ENCODE measurements around the gene CD180. TPM values are rescaled to one million over a fixed set of nuclear protein-coding genes. Genes with fewer than 3 reads are reported as not detected.

The CD180 gene
- total RNA-seq, 1 experiment from 2014 or later, result not detected

DNA sequence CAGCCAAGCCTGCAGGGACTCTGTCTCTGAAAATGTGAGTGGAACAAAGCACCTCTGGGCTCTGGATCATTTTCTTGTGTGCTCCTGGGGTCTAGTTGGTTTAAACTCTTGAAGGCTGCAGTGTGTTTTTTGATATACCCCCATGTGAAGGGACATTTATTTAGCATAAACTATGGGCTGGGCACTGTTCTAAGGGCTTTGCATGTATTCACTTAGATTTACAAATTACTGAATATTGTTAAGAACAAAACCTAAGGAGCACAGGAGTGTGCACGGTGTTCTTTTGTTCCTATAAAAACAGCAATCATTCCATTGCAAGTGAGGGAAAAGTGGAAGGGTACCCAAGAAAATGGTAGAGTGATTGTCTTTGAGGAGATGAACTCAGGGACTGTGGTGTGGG lies 20.0 kb upstream of the CD180 start:
- no peak overlapping the region for H3K4me3 ChIP-seq (ENCODE audit: low read depth in 2 of 2, low read length in 2 of 2)
- ATAC-seq (no peak), DNase-seq (ENCODE audit: low read depth, low spot score) (no peak)
- H3K4me1 ChIP-seq (ENCODE audit: control insufficient read depth, insufficient read depth, low read length), result no peaks in the 10 kb centered on the region; the same call in 1 of the 2 replicates
- H3K36me3 ChIP-seq (ENCODE audit: control insufficient read depth, insufficient read depth, low read length), result no peaks in the 10 kb centered on the region
- no peaks in the 10 kb centered on the region for H3K27me3 ChIP-seq (ENCODE audit: control insufficient read depth, insufficient read depth, low read length)
- no peaks in the 10 kb centered on the region for H3K9me3 ChIP-seq (ENCODE audit: control insufficient read depth, insufficient read depth, low read depth, low read length)
- H3K27ac ChIP-seq (ENCODE audit: low read length), result no peak overlapping the region
- in situ Hi-C loops (cut with HindIII; ENCODE audit: low pct_unique_long_range_greater_than_20kb, low sequenced_read_pairs) (no loop called here), intact Hi-C loops (cut with micrococcal nuclease; ENCODE audit: unreplicated experiment) (no loop called here)
- CTCF ChIA-PET, result no interaction called here
- TF ChIP-seq SIN3A (IDR thresholded peaks at IDR 0.05; ENCODE audit: borderline replicate concordance, insufficient read depth, low read depth, low read length), result no peak
- TF ChIP-seq, protein P1, sequence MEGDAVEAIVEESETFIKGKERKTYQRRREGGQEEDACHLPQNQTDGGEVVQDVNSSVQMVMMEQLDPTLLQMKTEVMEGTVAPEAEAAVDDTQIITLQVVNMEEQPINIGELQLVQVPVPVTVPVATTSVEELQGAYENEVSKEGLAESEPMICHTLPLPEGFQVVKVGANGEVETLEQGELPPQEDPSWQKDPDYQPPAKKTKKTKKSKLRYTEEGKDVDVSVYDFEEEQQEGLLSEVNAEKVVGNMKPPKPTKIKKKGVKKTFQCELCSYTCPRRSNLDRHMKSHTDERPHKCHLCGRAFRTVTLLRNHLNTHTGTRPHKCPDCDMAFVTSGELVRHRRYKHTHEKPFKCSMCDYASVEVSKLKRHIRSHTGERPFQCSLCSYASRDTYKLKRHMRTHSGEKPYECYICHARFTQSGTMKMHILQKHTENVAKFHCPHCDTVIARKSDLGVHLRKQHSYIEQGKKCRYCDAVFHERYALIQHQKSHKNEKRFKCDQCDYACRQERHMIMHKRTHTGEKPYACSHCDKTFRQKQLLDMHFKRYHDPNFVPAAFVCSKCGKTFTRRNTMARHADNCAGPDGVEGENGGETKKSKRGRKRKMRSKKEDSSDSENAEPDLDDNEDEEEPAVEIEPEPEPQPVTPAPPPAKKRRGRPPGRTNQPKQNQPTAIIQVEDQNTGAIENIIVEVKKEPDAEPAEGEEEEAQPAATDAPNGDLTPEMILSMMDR (IDR thresholded peaks at IDR 0.05), result no peak
- TF ChIP-seq TCF7L2 (IDR thresholded peaks at IDR 0.05; ENCODE audit: low read depth, low read length), result no peak
- TF ChIP-seq, protein P2, sequence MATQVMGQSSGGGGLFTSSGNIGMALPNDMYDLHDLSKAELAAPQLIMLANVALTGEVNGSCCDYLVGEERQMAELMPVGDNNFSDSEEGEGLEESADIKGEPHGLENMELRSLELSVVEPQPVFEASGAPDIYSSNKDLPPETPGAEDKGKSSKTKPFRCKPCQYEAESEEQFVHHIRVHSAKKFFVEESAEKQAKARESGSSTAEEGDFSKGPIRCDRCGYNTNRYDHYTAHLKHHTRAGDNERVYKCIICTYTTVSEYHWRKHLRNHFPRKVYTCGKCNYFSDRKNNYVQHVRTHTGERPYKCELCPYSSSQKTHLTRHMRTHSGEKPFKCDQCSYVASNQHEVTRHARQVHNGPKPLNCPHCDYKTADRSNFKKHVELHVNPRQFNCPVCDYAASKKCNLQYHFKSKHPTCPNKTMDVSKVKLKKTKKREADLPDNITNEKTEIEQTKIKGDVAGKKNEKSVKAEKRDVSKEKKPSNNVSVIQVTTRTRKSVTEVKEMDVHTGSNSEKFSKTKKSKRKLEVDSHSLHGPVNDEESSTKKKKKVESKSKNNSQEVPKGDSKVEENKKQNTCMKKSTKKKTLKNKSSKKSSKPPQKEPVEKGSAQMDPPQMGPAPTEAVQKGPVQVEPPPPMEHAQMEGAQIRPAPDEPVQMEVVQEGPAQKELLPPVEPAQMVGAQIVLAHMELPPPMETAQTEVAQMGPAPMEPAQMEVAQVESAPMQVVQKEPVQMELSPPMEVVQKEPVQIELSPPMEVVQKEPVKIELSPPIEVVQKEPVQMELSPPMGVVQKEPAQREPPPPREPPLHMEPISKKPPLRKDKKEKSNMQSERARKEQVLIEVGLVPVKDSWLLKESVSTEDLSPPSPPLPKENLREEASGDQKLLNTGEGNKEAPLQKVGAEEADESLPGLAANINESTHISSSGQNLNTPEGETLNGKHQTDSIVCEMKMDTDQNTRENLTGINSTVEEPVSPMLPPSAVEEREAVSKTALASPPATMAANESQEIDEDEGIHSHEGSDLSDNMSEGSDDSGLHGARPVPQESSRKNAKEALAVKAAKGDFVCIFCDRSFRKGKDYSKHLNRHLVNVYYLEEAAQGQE (IDR thresholded peaks at IDR 0.05; ENCODE audit: insufficient read depth in 1 of 2, low read depth in 2 of 2, low read length in 1 of 2), result no peak
- TF ChIP-seq POLR2AphosphoS5 (IDR thresholded peaks at IDR 0.05; ENCODE audit: low read depth, low read length), result no peak
- BruUV-seq (replicated peaks), result no TSS peak
- POLR2A ChIA-PET, result no interaction called here

DNA sequence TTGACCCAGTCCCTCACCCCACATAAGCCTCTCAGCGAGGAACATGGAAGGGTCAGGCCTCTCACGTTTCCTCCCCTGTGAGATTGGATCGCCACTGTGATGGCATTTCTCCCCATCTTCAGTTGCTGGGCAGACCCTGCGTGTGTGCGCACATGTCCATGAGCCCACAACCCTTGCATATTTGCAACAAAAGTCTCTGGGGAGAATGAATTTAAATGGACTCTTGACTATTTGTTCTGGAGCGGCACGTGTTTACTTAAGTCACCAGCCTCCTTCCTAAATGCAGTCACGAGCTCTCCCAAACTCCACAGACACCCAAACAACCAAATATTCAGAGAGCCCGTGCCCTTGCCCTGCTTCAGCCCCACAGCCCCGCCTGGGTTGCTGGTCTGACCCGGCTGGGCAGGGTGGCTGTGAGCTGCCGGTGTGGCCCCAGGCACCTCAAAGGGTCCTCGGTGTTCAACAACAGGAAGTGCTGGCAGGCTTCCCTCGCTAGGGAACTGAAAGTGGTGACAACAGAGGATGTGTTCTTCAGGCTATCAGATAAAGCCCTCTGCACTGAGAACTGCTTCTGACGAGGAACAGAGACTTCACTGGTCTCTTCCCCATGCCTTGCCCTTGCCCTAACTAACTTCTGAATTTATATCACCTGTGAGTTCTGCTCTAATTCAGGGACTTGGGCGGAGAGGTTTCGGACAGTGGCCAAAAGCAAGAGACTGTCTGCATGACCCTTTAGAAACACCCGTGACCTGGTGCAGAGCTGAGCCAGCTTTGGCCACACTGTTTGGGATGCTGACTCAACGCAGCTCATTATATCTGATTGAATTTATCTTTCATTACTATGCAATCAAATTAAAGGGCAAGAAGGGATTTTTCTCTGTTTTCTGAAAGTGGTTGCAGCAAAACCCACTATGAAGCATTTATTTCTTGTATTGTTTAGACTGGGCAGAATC lies 19.2 kb upstream of the CD180 start:
- BruUV-seq (replicated peaks), result no TSS peak
- Histone ChIP-seq H3K27me3 (ENCODE audit: control insufficient read depth, insufficient read depth, low read length) (no peaks in the 10 kb centered on the region), H3K27ac (ENCODE audit: low read length) (no peak overlapping the region), H3K36me3 (ENCODE audit: control insufficient read depth, insufficient read depth, low read length) (no peaks in the 10 kb centered on the region), H3K4me1 (ENCODE audit: control insufficient read depth, insufficient read depth, low read length) (no peaks in the 10 kb centered on the region; the same call in 1 of the 2 replicates), H3K4me3 (ENCODE audit: low read depth in 2 of 2, low read length in 2 of 2) (peak overlapping the region in 1 of 2 experiments; percentile 21; a peak in 2 of 4 replicates), H3K9me3 (ENCODE audit: control insufficient read depth, insufficient read depth, low read depth, low read length) (no peaks in the 10 kb centered on the region)
- ATAC-seq (peak; percentile 58), DNase-seq (ENCODE audit: low read depth, low spot score) (no peak)
- ChIA-PET CTCF (interaction anchor here (0.6 kb wide), 1 partner anchor 1056 kb away, joined by 6 read pairs; no protein-coding TSS in a partner anchor), POLR2A (no interaction called here)
- intact Hi-C loops (cut with micrococcal nuclease; ENCODE audit: unreplicated experiment) (no loop called here), in situ Hi-C loops (cut with HindIII; ENCODE audit: low pct_unique_long_range_greater_than_20kb, low sequenced_read_pairs) (no loop called here)
- TF ChIP-seq, protein P2 (IDR thresholded peaks at IDR 0.05; ENCODE audit: insufficient read depth in 1 of 2, low read depth in 2 of 2, low read length in 1 of 2), result no peak
- no peak for TF ChIP-seq POLR2AphosphoS5 (IDR thresholded peaks at IDR 0.05; ENCODE audit: low read depth, low read length)
- no peak for TF ChIP-seq TCF7L2 (IDR thresholded peaks at IDR 0.05; ENCODE audit: low read depth, low read length)
- TF ChIP-seq SIN3A (IDR thresholded peaks at IDR 0.05; ENCODE audit: borderline replicate concordance, insufficient read depth, low read depth, low read length), result no peak
- TF ChIP-seq, protein P1 (IDR thresholded peaks at IDR 0.05), result no peak
